HepG2 (cell line): ENCODE results near the gene AHR. TPM values are rescaled to one million over a fixed set of nuclear protein-coding genes. Genes with fewer than 3 reads are reported as not detected.

Experiments
- ARNTL ChIP-seq: sonication (generic); formaldehyde crosslinking; IDR thresholded peaks from 2 replicates; pipeline ENCODE4 v1.4.0; 2020; ENCODE audit warnings: mild to moderate bottlenecking, missing genetic modification reagents
- KDM4B ChIP-seq: sonication (generic); formaldehyde crosslinking; IDR thresholded peaks from 2 replicates; pipeline ENCODE4 v1.4.0; 2020; ENCODE audit warnings: missing genetic modification reagents
- POLR2A ChIP-seq, 2 experiments: IDR thresholded peaks; 2 replicates each; pipeline ENCODE4 v1.6.1; 2011; ENCODE audit warnings: low read depth in 2 of 2, low read length in 2 of 2, mild to moderate bottlenecking in 1 of 2, moderate library complexity in 1 of 2; ENCODE audit not compliant: insufficient read depth in 1 of 2
- TSC22D2 ChIP-seq: sonication (generic); formaldehyde crosslinking; IDR thresholded peaks from 2 replicates; pipeline ENCODE4 v1.5.1; 2020; ENCODE audit warnings: missing genetic modification reagents, mild to moderate bottlenecking, borderline replicate concordance
- ZBTB42 ChIP-seq: sonication (generic); formaldehyde crosslinking; IDR thresholded peaks from 2 replicates; pipeline ENCODE4 v1.5.0; 2020; ENCODE audit warnings: mild to moderate bottlenecking, missing genetic modification reagents
- ZNF274 ChIP-seq: sonication (generic); formaldehyde crosslinking; IDR thresholded peaks from 2 replicates; pipeline ENCODE4 v1.5.1; 2020; ENCODE audit warnings: mild to moderate bottlenecking, missing genetic modification reagents
- ZNF318 ChIP-seq: sonication (generic); formaldehyde crosslinking; IDR thresholded peaks from 2 replicates; pipeline ENCODE4 v1.4.0; 2020; ENCODE audit warnings: mild to moderate bottlenecking, missing genetic modification reagents
- ZNF383 ChIP-seq: sonication (generic); formaldehyde crosslinking; IDR thresholded peaks from 2 replicates; pipeline ENCODE4 v1.4.0; 2020; ENCODE audit warnings: missing genetic modification reagents, mild to moderate bottlenecking, borderline replicate concordance
- ZNF451 ChIP-seq: sonication (generic); formaldehyde crosslinking; IDR thresholded peaks from 2 replicates; pipeline ENCODE4 v1.5.0; 2020; ENCODE audit warnings: mild to moderate bottlenecking, missing genetic modification reagents
- ZNF563 ChIP-seq: sonication (generic); formaldehyde crosslinking; IDR thresholded peaks from 2 replicates; pipeline ENCODE4 v1.8.0; 2022; ENCODE audit warnings: mild to moderate bottlenecking, moderate library complexity, missing genetic modification reagents
- ZNF646 ChIP-seq: sonication (generic); formaldehyde crosslinking; IDR thresholded peaks from 2 replicates; pipeline ENCODE4 v1.9.0; 2021; ENCODE audit warnings: mild to moderate bottlenecking, missing genetic modification reagents
- ZNF678 ChIP-seq: sonication (generic); formaldehyde crosslinking; IDR thresholded peaks from 2 replicates; pipeline ENCODE4 v1.4.0; 2020; ENCODE audit warnings: mild to moderate bottlenecking, missing genetic modification reagents
- polyA plus RNA-seq, 8 experiments: library from polyadenylated mRNA; depleted of rRNA in 3 of 8; stranded (reverse) in 7 of 8; unstranded in 1 of 8; fragments of >200 nt; fragmentation: Illumina TruSeq in 4 of 8; extraction: Trizol in 4 of 8; gene quantifications; 2 replicates each; pipeline versions ENCODE4 v1.2.1 to v1.2.3, GENCODE V29; 2011 to 2016; ENCODE audit warnings: low read depth in 4 of 8, missing spikeins in 1 of 8, mixed read lengths in 1 of 8; ENCODE audit not compliant: insufficient read depth in 1 of 8
- total RNA-seq, 5 experiments: library from RNA; depleted of rRNA; stranded (reverse); fragments of >200 nt; fragmentation: Illumina TruSeq; extraction: Trizol; gene quantifications; 2 replicates each; pipeline ENCODE4 v1.2.3, GENCODE V29; 2016; ENCODE audit warnings: low read depth in 1 of 5
- TF ChIP-seq, protein P1 (sequence below): sonication (generic); formaldehyde crosslinking; IDR thresholded peaks from 2 replicates; pipeline ENCODE4 v1.5.0; 2020; ENCODE audit warnings: missing genetic modification reagents, mild to moderate bottlenecking, borderline replicate concordance

AHR gene
- total and polyA plus RNA-seq, 2 of the 13 experiments (the other 11 are each of a cell fraction or from before 2014, with no cell fraction given) = 9.0 to 31.3 TPM

GRCh38 chr7:17298102-17298839, at the start of gene AHR (continued):
- TF ChIP-seq ZNF318 (CRISPR knock-in tag) (no peak), ZNF451 (CRISPR knock-in tag) (no peak), ZNF678 (CRISPR knock-in tag) (0 out of 2 replicates have a peak, but pooled peaks have one; percentile 22), ZNF383 (no peak), POLR2A (IDR thresholded peaks at IDR 0.05; ENCODE audit: insufficient read depth in 1 of 2, low read depth in 2 of 2, low read length in 2 of 2) (peak; percentile 88 to 97), ARNTL (CRISPR knock-in tag) (no peak), ZNF646 (no peak), ZNF274 (no peak; the same call in 1 of the 2 replicates), ZNF563 (CRISPR knock-in tag) (no peak), ZBTB42 (CRISPR knock-in tag) (no peak), TSC22D2 (CRISPR knock-in tag) (peak; percentile 59), KDM4B (CRISPR knock-in tag) (peak; percentile 66; the same call in 1 of the 2 replicates)
- TF ChIP-seq, protein P1, sequence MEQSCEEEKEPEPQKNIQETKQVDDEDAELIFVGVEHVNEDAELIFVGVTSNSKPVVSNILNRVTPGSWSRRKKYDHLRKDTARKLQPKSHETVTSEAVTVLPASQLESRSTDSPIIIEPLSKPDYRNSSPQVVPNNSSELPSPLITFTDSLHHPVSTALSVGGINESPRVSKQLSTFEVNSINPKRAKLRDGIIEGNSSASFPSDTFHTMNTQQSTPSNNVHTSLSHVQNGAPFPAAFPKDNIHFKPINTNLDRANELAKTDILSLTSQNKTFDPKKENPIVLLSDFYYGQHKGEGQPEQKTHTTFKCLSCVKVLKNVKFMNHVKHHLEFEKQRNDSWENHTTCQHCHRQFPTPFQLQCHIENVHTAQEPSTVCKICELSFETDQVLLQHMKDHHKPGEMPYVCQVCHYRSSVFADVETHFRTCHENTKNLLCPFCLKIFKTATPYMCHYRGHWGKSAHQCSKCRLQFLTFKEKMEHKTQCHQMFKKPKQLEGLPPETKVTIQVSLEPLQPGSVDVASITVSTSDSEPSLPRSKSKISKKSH = no peak
